NCI-H1417 treated with DMSO at 0.1 percent for 48 hours (cell line): ENCODE results near the gene KRTAP4-5.
"Not testable (repeated sequence)": the region's sequence is repeated elsewhere in the genome, so short reads cannot be mapped to it uniquely, and the experiment has no call there.

Source experiments
- DNase-seq: peaks from one replicate; lab custom pipeline; 2025; lab: John Stamatoyannopoulos, UW

KRTAP4-5 gene

DNA sequence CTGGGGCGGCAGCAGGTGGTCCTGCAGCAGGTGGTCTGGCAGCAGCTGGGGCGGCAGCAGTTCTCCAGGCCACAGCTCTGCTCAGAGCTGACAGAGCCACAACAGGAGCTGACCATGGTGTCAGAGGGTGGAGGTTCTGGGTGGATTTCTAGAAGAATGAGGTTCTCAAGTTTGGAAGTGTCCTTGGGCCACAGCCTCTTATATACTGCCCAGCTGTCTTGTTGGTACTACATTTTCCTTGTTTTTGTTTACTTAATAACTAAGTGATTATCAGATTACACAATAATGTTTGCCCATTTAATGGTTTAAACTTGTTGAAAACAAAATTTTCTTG lies at the start of gene KRTAP4-5:
Gene KRTAP4-5, minus strand, starts transcription at position 174 of the 334 bp plus-strand sequence. Its CDS starts 58 bp downstream, at position 116.
- DNase-seq = no peak

DNA sequence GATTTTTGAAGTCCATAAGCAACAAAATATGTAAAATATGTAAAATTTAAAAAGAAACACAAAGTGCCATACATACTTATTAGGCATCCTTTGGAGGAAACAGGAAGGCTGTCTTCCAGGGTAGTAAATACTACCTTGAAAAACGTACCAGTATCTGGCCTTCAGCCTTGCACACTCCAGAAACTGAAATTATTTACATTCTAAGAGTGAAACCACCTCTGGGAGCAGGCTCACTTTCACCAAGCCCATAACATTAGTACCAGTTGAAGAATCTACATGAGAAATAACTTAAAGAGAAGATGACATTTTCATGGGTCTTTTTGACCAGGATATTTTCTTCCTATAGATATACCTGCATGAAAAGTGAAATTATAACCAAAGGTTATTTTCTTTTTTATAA lies 46.4 kb upstream of the KRTAP4-5 start:
- DNase-seq = no peak

DNA sequence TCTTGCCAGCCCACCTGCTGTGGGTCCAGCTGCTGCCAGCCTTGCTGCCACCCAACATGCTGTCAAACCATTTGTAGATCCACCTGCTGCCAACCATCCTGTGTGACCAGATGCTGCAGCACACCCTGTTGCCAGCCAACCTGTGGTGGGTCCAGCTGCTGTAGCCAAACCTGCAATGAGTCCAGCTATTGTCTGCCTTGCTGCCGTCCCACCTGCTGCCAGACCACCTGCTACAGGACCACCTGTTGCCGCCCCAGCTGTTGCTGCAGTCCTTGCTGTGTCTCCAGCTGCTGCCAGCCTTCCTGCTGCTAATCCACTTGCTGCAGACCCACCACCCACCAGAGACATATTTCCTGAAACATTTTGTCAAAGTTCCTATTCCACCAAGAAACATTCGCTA lies 40.7 kb upstream of the KRTAP4-5 start:
- DNase-seq = no peak

DNA sequence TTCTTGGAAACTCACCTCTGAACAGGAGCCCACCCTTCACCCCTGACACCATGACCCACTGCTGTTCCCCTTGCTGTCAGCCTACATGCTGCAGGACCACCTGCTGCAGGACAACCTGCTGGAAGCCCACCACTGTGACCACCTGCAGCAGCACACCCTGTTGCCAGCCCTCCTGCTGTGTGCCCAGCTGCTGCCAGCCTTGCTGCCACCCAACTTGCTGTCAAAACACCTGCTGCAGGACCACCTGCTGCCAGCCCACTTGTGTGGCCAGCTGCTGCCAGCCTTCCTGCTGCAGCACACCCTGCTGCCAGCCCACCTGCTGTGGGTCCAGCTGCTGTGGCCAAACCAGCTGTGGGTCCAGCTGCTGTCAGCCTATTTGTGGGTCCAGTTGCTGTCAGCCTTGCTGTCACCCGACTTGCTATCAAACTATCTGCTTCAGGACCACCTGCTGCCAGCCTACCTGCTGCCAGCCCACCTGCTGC lies 40.3 kb upstream of the KRTAP4-5 start, which contains the start of gene KRTAP9-1:
Gene KRTAP9-1, plus strand, starts transcription at position 51 of the 482 bp plus-strand sequence. Its CDS starts 0 bp downstream, at position 51.
- not testable (repeated sequence) for DNase-seq

DNA sequence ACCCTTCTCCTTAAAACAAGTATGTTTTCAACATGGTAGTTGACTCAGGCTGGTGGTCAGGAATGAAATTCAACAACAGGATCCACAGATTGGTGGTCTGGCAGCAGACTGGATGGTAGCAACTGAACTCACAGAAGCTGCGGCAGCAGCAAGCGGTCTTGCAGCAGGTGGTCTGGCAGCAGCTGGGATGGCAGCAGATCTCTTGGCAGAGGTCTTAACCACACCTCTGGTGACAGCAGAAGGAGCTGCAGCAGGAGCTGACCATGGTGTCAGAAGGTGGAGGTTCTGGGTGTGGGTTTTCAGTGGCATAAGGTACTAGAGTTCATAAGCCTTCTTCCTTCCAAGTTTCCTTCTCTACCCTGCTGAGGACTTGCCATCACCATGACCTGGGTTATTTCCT lies 37.2 kb upstream of the KRTAP4-5 start:
- DNase-seq = no peak

DNA sequence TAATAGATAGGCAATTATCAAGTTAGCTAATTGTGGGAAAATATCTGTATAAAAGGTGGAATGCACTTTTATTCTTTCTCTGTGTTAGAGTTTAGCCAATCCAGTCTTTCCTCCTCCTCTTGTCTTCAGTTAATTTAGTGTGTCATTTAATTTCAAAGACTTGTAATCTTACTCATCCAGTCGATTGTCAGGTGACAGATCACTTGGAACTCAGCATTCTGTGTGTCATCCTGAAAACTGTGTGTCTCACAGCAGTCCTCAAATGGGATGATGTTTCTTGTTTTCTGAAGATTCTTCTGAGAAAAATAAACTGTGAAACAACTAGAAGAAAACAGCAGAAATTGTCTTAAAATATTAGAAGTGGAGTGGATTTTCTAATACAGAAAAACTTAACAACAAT lies 35.4 kb upstream of the KRTAP4-5 start:
- DNase-seq = no peak

DNA sequence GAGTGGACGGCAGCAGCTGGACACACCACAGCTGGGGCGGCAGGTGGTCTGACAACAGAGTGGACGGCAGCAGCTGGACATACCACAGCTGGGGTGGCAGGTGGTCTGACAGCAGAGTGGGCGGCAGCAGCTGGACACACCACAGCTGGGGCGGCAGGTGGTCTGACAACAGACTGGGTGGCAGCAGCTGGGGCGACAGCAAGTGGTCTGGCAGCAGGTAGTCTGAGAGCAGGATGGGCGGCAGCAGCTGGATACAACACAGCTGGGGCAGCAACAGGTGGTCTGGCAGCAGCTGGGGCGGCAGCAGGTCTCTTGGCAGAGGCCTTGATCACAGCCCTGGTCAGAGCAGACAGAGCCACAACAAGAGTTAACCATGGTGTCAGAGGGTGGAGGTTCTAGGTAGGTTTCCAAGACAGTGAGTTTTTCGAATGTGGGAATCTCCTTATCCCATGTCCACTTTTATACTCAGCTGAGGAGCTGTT lies 34.9 kb upstream of the KRTAP4-5 start, which contains the start of gene KRTAP4-1:
Gene KRTAP4-1, minus strand, starts transcription at position 432 of the 482 bp plus-strand sequence. Its CDS starts 57 bp downstream, at position 375.
- no peak for DNase-seq

DNA sequence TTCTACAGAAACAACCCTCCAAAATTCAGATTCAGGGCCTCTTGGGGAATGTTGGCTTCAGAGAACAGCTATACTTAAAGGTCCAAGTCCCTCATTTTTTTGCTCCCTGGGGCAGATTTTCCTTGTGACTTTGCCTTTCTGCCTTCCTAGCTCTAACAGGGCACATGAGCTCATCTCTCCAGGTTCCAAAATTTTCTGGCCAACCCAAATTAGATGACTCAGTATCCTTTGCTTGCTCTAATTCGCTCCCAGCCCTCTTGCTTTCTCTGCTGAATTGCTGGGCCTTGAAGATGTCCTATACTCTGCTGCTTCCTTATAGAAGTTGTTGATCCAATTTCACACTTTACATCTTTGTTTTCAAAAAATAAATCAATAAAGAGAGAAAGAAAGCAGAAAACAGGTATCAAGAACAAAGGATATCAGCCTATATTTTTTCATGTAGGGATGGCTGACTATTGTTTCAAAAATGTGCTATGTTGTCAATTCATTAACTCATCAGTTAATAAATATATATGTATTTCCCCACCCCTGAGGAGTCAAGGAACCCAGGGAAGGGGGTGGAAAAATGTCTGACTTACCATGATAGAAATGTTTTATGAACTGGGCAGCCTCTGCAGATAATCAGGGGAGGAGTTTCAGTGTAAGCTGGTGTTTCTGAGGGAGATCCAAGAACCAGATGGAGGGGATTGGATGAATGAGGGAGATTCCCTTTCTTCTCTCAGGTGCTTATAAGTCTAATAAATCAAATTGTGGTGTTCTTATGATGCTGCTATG lies 29.4 kb upstream of the KRTAP4-5 start:
- DNase-seq = no peak

DNA sequence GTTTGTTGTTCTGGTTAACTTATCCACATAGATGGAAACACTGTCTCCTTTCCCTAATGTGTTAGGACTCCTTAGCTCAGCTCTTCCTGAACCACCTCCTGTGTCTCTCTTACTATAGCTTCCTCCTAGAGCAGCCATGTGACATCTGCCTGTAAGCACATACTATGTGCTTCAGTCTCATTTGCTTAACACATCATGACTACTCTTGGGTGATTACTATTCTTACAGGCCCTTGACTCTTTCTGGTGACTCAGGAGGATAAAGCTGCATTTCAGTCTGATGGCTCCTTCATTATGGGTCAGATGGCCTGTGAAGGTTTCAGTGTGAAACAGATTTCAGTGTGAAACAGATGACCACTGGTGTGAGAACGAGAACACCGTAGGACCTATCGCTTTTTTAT lies 28.7 kb upstream of the KRTAP4-5 start:
- no peak for DNase-seq

DNA sequence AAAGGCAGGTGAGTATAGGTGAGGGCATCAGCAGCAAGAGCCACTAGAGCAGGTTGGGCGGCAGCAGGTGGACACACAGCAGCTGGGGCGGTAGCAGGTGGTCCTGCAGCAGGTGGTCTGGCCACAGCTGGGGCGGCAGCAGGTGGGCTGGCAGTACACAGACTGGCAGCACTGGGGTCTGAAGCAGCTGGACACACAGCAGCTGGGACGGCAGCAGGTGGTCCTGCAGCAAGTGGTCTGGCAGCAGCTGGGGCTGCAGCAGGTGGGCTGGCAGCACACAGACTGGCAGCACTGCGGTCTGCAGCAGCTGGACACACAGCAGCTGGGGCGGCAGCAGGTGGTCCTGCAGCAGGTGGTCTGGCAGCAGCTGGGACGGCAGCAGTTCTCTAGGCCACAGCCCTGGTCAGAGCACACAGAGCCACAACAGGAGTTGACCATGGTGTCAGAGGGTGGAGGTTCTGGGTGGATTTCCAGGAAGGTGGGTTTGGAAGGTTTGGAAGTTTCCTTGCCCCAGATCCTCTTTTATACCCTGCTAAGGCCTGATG lies 28.2 kb upstream of the KRTAP4-5 start, which contains the start of gene KRTAP4-2:
Gene KRTAP4-2, minus strand, starts transcription at position 495 of the 545 bp plus-strand sequence. Its CDS starts 57 bp downstream, at position 438.
- DNase-seq = no peak

DNA sequence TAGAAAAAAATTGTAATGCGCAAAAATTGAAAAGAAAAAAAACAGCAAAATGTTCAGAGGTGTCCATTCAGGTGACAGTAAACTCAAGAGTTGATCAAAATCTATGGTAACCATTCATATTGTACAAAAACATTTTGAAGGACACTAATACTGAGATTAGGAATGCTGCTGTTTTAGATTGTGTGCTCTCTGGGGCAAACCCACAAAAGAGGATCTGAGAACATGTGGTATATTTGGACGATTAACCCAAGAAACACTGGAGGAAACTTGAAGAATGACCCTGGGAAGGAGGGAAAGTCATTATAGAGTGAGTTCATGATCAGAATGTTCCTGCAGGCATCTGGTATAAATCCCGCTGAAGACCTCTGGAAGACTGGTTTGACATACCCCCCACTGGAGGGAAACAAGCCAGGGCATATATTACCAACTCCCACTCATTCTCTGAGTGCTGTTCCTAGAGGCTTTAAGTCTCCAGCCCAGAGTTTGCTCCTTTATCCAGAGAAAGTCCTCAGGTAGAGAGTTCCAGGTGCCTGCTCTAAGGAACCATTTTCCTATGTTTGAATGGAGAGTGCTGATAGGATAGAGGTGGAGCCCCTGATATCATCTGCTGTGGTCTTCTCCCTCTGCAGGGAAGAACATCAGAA lies 27.2 kb upstream of the KRTAP4-5 start:
- no peak for DNase-seq

DNA sequence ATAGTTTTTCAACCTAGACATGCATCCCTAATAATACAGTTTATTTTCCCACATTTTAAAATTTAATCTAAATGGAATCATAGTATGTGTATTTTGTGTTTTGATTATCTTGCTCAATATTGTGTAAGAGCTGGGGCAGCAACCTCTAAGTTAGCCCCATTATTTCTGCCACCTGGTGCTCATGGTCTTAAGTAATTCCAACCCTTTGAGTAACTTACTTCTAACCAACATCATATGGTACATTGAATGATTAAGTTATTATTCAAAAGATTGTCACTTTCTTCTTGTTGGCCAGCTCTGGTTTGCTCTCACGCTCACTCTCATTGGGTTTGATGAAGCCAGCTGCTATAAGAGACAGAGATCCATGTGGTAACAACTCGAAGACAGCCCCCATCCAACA lies 22.3 kb upstream of the KRTAP4-5 start:
- no peak for DNase-seq

DNA sequence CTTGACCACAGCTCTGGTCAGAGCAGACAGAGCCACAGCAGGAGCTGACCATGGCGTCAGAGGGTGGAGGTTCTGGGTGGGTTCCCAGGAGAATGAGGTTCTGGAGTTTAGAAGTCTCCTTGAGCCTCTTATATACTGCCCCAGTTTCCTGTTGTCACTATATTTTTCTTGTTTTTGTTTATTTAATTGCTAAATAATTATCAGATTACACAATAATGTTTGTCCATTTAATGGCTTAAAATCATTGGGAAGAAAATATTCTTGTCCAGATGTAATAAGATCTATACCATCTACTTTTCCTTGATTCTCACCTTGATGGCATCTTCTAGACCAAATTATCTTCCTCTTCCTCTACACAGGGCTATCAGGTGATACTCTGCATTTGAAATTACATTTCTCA lies 18.5 kb upstream of the KRTAP4-5 start, which contains the start of gene KRTAP4-3:
Gene KRTAP4-3, minus strand, starts transcription at position 101 of the 400 bp plus-strand sequence. Its CDS starts 49 bp downstream, at position 52.
- DNase-seq = no peak

DNA sequence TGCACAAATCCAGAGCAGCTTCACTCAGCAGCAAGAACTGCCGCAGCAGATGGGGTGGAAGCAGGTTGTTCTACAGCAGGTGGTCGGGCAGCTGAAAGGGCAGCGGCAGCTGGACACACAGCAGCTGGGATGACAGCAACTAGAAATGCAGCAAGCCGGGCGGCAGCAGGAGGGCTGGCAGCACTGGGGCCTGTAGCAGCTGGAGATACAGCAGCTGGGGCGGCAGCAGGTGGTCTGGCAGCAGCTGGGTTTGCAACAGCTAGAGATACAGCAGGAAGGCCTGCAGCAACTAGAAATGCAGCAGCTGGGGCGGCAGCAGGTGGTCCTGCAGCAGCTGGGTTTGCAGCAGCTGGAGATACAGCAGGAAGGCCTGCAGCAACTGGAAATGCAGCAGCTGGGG lies 17.9 kb upstream of the KRTAP4-5 start:
- DNase-seq = no peak

DNA sequence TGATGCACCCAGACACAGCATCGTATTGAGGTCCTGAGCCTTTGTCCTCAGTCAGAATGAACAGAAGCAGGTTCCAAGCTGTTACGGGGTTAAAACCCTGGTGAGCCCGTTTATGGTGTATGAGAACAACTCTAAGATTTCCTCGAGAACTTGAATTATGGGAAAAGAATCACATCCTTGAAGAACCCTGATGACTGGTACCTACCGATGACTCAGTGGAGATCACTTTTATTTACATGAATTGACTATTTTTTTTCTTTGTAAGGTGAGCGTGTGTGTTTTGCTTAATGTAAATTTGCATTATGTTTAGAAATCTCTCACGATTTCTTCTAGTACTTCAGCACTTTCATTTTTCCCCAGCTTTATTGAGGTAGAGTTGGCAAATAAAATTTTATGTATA lies 14.2 kb upstream of the KRTAP4-5 start:
- no peak for DNase-seq

DNA sequence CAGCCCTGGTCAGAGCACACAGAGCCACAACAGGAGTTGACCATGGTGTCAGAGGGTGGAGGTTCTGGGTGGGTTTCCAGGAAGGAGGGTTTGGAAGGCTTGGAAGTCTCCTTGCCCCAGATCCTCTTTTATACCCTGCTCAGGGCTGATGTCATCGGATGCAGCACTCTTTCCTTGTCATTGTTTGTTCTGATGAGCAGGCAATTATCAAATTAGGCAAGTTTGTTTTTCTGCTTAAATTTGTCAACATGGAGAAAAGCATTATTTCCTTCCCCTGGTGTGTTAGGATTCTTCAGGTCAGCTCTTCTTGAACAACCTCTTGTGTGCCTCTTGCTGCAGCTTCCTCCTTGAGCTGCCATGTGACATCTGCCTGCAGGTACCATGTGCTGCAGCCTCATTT lies 11.0 kb upstream of the KRTAP4-5 start, which contains the start of gene KRTAP4-4:
Gene KRTAP4-4, minus strand, starts transcription at position 101 of the 400 bp plus-strand sequence. Its CDS starts 57 bp downstream, at position 44.
- DNase-seq = no peak

DNA sequence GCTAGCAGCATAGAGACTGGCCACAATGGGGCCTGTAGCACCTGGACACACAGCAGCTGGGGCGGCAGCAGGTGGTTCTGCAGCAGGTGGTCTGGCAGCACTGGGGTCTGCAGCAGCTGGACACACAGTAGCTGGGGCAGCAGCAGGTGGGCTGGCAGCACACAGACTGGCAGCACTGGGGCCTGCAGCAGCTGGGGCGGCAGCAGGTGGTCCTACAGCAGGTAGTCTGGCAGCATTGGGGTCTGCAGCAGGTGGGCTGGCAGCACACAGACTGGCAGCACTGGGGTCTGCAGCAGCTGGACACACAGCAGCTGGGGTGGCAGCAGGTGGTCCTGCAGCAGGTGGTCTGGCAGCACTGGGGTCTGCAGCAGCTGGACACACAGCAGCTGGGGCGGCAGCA lies 10.6 kb upstream of the KRTAP4-5 start:
- DNase-seq = not testable (repeated sequence)

DNA sequence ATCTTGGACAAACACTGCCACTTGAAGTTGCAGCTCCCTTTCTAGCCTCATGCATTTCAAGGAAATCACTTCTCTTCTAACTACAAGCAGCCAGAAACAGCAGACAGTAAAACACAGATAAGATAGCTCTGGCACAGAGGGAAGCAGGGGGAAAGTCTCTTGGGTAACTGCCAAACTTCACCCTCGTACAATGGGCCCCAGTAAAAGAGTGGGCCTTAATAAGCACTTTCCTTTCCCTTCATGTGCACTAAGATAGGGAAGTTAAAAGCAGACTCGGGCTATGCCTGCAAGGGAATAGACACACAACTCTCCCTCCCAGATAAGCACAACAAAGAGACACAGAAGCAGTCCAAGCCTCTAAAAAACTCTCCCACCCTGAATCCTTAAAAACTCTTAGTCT lies 4.2 kb upstream of the KRTAP4-5 start:
- no peak for DNase-seq

DNA sequence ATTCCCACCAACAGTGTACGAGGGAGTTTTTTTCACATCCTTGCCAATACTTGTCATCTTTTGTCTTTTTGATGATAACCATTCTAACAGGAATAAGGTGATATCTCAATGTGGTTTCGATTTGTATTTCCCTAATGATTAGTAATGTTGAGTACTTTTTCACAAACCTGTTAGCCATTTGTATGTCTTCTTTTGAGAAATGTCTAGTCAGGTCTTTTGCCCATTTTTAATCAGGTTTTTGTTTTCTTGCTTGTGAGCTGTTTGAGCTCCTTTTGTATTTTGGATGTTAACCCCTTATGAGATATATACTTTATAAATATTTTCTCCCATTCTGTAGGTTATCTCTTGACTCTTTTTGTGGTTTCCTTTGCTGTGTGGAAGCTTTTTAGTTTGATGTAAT lies 1.9 kb upstream of the KRTAP4-5 start:
- DNase-seq = no peak

DNA sequence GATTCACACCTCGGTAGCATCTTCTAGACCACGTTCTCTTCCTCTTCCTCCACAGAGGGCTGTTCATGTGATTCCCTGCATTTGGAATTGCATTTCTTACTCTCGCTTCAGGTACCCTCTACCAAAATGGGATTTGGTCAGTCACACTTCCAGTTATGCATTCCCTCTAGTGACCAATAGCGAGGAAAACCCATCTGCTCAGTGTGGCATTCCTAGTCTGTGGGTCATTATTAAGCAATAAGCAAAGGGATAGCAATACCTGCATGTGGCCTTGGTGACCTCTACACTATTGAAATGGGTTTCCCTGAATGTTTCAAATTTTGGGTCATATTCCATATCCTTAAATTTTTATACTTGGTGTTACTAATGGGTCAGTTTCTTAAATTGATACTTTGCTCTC lies 401 bp upstream of the KRTAP4-5 start:
- DNase-seq = no peak

DNA sequence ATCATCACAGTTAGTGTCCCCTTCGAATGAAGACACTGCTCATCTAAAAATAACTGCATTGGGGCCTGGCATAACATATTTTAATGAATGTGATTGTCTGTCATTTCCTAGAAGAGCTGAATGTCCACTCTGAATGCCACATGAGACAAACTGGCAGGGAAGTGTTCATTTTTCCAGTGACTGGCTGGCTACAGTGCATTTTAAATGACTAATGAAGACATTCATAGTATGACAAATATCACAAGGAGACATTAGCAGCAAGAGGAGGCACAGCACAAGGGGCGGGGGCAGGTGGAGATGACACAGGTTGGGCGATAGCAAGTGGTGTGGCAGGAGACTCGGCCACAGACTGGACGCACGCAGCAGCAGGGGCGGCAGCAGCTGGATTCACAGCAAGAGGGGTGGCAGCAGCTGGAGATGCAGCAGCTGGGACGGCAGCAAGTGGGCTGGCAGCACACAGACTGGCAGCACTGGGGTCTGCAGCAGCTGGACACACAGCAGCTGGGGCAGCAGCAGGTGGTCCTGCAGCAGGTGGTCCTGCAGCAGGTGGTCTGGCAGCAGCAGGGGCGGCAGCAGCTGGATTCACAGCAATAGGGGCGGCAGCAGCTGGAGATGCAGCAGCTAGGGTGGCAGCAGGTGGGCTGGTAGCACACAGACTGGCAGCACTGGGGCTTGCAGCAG lies 514 bp downstream of the KRTAP4-5 start:
- DNase-seq = not testable (repeated sequence)
